Neural cell (in vitro differentiated cells): ENCODE data around the gene HIP1R. TPM values are rescaled to one million over a fixed set of nuclear protein-coding genes. Genes with fewer than 3 reads are reported as not detected.
A peak's percentile ranks its signal among the peaks of the same experiment; 100 is the strongest.

Experiments used
- H2AFZ ChIP-seq: fragments of 200-600, 300-800 bp; sonication (generic), shearing (Covaris generic); 2 replicates; pipeline ENCODE4 v1.6.0; 2014; ENCODE audit warnings: low read depth, mild to moderate bottlenecking, antibody characterized with exemption, low read length, moderate library complexity
- H3F3A ChIP-seq: fragments of 200-600 bp; shearing (Covaris generic); 2 replicates; pipeline ENCODE4 v1.6.1; 2016; ENCODE audit warnings: mild to moderate bottlenecking, moderate library complexity, mixed read lengths, antibody characterized with exemption, low read length; ENCODE audit not compliant: insufficient read depth, poor library complexity, severe bottlenecking
- H3K27ac ChIP-seq: fragments of 200-600, 300-800 bp; sonication (generic), shearing (Covaris generic); 2 replicates; pipeline ENCODE4 v1.5.1; 2014; ENCODE audit warnings: mild to moderate bottlenecking, low read length, moderate library complexity
- H3K27me3 ChIP-seq: fragments of 300-800, 200-600 bp; sonication (generic), shearing (Covaris generic); 2 replicates; pipeline ENCODE4 v1.6.0; 2014; ENCODE audit warnings: mild to moderate bottlenecking, low read depth, low read length, moderate library complexity; ENCODE audit not compliant: insufficient read depth
- H3K36me3 ChIP-seq: fragments of 300-800, 200-600 bp; sonication (generic), shearing (Covaris generic); 2 replicates; pipeline ENCODE4 v1.5.1; 2014; ENCODE audit warnings: mild to moderate bottlenecking, antibody characterized with exemption, low read length, moderate library complexity; ENCODE audit not compliant: insufficient read depth
- H3K4me2 ChIP-seq: fragments of 300-800, 200-600 bp; sonication (generic), shearing (Covaris generic); 2 replicates; pipeline ENCODE4 v1.6.0; 2014; ENCODE audit warnings: mild to moderate bottlenecking, low read length
- H3K4me3 ChIP-seq: fragments of 300-800, 200-600 bp; sonication (generic), shearing (Covaris generic); 2 replicates; pipeline ENCODE4 v1.5.1; 2014; ENCODE audit warnings: mild to moderate bottlenecking, low read length, moderate library complexity
- H3K79me2 ChIP-seq: fragments of 200-600 bp; shearing (Covaris generic); replicated peaks from 2 replicates; pipeline ENCODE4 v1.6.0; 2014; ENCODE audit warnings: mild to moderate bottlenecking, low read length, moderate library complexity; ENCODE audit not compliant: insufficient read depth
- H3K9ac ChIP-seq: fragments of 300-800, 200-600 bp; sonication (generic), shearing (Covaris generic); 2 replicates; pipeline ENCODE4 v1.6.1; 2016; ENCODE audit warnings: mild to moderate bottlenecking, low read length, mixed read lengths
- H3K9me2 ChIP-seq: fragments of 200-600 bp; shearing (Covaris generic); 2 replicates; pipeline ENCODE4 v1.6.1; 2016; ENCODE audit warnings: mild to moderate bottlenecking, low read length, mixed read lengths; ENCODE audit not compliant: insufficient read depth
- H3K9me3 ChIP-seq: fragments of 200-600, 300-800 bp; sonication (generic), shearing (Covaris generic); 2 replicates; pipeline ENCODE4 v1.6.1; 2016; ENCODE audit warnings: mild to moderate bottlenecking, mixed run types, low read length, moderate library complexity, mixed read lengths
- H4K20me1 ChIP-seq: fragments of 200-600 bp; shearing (Covaris generic); 2 replicates; pipeline ENCODE4 v1.6.1; 2016; ENCODE audit warnings: mild to moderate bottlenecking, mixed run types; ENCODE audit not compliant: insufficient read depth
- EP300 ChIP-seq: fragments of 450-650 bp; conservative IDR thresholded peaks from 2 replicates; pipeline ENCODE4 v1.6.1; 2014; ENCODE audit warnings: antibody characterized with exemption, mild to moderate bottlenecking, moderate library complexity; ENCODE audit not compliant: poor library complexity, severe bottlenecking
- EZH2 ChIP-seq: fragments of 200-600, 300-800 bp; shearing (Covaris generic), sonication (generic); IDR thresholded peaks from 2 replicates; pipeline ENCODE4 v1.6.1; 2014; ENCODE audit warnings: antibody characterized with exemption, low read length, borderline replicate concordance, mild to moderate bottlenecking; ENCODE audit not compliant: insufficient read depth, poor library complexity, severe bottlenecking
- MXI1 ChIP-seq: fragments of 450-650 bp; conservative IDR thresholded peaks from 2 replicates; pipeline ENCODE4 v1.6.1; 2014; ENCODE audit warnings: antibody characterized with exemption, mild to moderate bottlenecking; ENCODE audit not compliant: poor library complexity, severe bottlenecking
- POLR2AphosphoS5 ChIP-seq: IDR thresholded peaks from 2 replicates; pipeline ENCODE4 v1.6.1; 2012
- RAD21 ChIP-seq: fragments of 450-650 bp; conservative IDR thresholded peaks from 2 replicates; pipeline ENCODE4 v1.6.1; 2014; ENCODE audit warnings: antibody characterized with exemption, mild to moderate bottlenecking, moderate library complexity
- SMC3 ChIP-seq: fragments of 450-650 bp; conservative IDR thresholded peaks from 2 replicates; pipeline ENCODE4 v1.6.1; 2014; ENCODE audit warnings: antibody characterized with exemption, mild to moderate bottlenecking, moderate library complexity; ENCODE audit not compliant: poor library complexity
- TAF1 ChIP-seq: IDR thresholded peaks from 2 replicates; pipeline ENCODE4 v1.6.1; 2012; ENCODE audit warnings: low read depth
- polyA plus RNA-seq: library from polyadenylated mRNA; depleted of rRNA; stranded (reverse); fragments of >200 nt; gene quantifications from 2 replicates; pipeline ENCODE4 v1.2.3, GENCODE V29; 2014
- TF ChIP-seq, protein P1 (sequence below): IDR thresholded peaks from 2 replicates; pipeline ENCODE4 v1.6.1; 2012; ENCODE audit warnings: borderline replicate concordance
- TF ChIP-seq, protein P2 (sequence below): fragments of 450-650 bp; IDR thresholded peaks from 2 replicates; pipeline ENCODE4 v1.5.1; 2014; ENCODE audit warnings: antibody characterized with exemption, mild to moderate bottlenecking, moderate library complexity; ENCODE audit not compliant: poor library complexity, severe bottlenecking

The HIP1R gene
- polyA plus RNA-seq, 1 donor from 2014 or later: 270 TPM

DNA sequence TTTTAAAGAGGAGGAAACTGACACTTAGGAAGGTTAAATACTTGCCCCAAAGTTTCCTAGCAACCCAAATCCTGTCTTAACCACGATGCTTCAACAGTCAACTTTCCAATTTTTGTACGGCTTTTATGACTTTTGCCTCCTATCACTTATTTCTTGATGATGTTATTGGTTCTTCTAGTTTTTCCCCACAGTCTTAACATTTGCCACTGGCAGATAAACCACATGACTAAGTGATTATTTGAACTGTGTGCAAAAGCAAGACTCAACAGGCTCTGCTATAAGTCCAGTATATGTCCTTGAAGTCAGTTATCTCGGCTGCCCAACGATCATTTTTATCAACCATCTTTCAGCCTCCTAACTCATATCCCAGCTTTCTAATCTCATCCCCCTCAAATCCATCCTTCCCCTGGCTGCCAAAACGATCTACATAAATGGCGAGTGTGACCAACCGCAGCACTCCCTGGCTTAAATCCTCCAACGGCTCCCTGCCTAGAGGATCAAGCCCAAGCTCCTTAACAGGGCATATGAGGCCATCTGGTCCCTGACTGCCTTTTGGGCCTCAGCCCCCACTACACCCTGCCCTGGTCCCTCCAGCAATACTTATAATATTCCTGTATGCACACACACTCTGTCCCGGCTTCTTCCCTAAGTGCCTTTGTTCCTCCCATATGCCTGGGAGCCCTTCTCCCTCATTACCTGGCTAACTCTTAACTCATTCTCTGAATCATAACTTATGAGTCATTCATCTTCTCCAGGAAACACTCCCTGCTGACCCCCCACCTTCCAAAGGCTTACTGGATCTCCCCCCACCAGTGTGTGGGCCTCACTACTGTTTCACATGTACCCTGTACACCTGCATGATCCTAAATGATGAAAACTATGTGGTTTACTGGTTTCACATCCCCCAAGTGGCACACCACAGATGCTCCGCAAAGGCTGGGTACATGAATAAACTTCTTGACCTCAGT lies 51.9 kb downstream of the HIP1R start:
- Histone ChIP-seq H3K9me2 (no peaks in the 10 kb centered on the region), H3K9ac (no peak overlapping the region), H3K9me3 (no peaks in the 10 kb centered on the region), H3F3A (peaks cover 7% of the 10 kb centered on the region), H3K4me2 (no peak overlapping the region), H3K27ac (peak overlapping the region; percentile 47), H3K36me3 (no peaks in the 10 kb centered on the region), H2AFZ (no peak overlapping the region), H3K4me3 (peak overlapping the region; percentile 30), H3K27me3 (no peaks in the 10 kb centered on the region), H3K79me2 (peaks cover 84% of the 10 kb centered on the region), H4K20me1 (no peaks in the 10 kb centered on the region)
- TF ChIP-seq, protein P1, sequence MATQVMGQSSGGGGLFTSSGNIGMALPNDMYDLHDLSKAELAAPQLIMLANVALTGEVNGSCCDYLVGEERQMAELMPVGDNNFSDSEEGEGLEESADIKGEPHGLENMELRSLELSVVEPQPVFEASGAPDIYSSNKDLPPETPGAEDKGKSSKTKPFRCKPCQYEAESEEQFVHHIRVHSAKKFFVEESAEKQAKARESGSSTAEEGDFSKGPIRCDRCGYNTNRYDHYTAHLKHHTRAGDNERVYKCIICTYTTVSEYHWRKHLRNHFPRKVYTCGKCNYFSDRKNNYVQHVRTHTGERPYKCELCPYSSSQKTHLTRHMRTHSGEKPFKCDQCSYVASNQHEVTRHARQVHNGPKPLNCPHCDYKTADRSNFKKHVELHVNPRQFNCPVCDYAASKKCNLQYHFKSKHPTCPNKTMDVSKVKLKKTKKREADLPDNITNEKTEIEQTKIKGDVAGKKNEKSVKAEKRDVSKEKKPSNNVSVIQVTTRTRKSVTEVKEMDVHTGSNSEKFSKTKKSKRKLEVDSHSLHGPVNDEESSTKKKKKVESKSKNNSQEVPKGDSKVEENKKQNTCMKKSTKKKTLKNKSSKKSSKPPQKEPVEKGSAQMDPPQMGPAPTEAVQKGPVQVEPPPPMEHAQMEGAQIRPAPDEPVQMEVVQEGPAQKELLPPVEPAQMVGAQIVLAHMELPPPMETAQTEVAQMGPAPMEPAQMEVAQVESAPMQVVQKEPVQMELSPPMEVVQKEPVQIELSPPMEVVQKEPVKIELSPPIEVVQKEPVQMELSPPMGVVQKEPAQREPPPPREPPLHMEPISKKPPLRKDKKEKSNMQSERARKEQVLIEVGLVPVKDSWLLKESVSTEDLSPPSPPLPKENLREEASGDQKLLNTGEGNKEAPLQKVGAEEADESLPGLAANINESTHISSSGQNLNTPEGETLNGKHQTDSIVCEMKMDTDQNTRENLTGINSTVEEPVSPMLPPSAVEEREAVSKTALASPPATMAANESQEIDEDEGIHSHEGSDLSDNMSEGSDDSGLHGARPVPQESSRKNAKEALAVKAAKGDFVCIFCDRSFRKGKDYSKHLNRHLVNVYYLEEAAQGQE: no peak
- TF ChIP-seq MXI1: no peak
- no peak for TF ChIP-seq EP300
- TF ChIP-seq, protein P2, sequence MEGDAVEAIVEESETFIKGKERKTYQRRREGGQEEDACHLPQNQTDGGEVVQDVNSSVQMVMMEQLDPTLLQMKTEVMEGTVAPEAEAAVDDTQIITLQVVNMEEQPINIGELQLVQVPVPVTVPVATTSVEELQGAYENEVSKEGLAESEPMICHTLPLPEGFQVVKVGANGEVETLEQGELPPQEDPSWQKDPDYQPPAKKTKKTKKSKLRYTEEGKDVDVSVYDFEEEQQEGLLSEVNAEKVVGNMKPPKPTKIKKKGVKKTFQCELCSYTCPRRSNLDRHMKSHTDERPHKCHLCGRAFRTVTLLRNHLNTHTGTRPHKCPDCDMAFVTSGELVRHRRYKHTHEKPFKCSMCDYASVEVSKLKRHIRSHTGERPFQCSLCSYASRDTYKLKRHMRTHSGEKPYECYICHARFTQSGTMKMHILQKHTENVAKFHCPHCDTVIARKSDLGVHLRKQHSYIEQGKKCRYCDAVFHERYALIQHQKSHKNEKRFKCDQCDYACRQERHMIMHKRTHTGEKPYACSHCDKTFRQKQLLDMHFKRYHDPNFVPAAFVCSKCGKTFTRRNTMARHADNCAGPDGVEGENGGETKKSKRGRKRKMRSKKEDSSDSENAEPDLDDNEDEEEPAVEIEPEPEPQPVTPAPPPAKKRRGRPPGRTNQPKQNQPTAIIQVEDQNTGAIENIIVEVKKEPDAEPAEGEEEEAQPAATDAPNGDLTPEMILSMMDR: no peak
- TF ChIP-seq EZH2: no peak
- TF ChIP-seq SMC3: no peak
- TF ChIP-seq RAD21: no peak
- TF ChIP-seq POLR2AphosphoS5: no peak
- no peak for TF ChIP-seq TAF1

DNA sequence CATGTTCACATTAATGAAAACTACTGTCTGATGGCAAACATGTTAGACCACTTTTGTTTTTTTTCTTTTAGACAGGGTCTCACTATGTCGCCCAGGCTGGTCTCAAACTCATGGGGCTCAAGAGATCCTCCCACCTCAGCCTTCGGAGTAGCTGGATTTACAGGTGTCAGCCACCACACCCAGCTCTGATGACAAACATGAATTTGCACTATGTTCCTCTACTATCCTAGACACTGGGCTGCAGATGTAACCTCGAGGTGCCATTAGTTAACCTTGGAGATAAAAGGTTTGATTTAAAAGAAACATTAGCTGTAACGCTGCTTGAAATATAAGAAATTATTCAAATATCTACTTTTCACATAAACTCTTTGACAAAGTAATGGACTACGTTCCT lies 52.6 kb downstream of the HIP1R start:
- H3F3A ChIP-seq: peaks cover 7% of the 10 kb centered on the region
- H4K20me1 ChIP-seq: peaks cover 3% of the 10 kb centered on the region
- no peak overlapping the region for H2AFZ ChIP-seq
- H3K4me3 ChIP-seq: peak overlapping the region; percentile 30
- H3K9me3 ChIP-seq: no peaks in the 10 kb centered on the region
- H3K27ac ChIP-seq: peak overlapping the region; percentile 47
- no peaks in the 10 kb centered on the region for H3K36me3 ChIP-seq
- no peak overlapping the region for H3K4me2 ChIP-seq
- TF ChIP-seq MXI1 (no peak), SMC3 (no peak), TAF1 (no peak), POLR2AphosphoS5 (no peak), EP300 (no peak), EZH2 (no peak), RAD21 (no peak)
- TF ChIP-seq, protein P1: no peak
- TF ChIP-seq, protein P2: no peak
- no peaks in the 10 kb centered on the region for H3K9me2 ChIP-seq
- peaks cover 84% of the 10 kb centered on the region for H3K79me2 ChIP-seq
- H3K9ac ChIP-seq: no peak overlapping the region
- no peaks in the 10 kb centered on the region for H3K27me3 ChIP-seq
